HEK293T (cell line): Measurements from ENCODE around the gene NR3C2.
"Not testable (repeated sequence)": the region's sequence is repeated elsewhere in the genome, so short reads cannot be mapped to it uniquely, and the experiment has no call there.

Source experiments
- CTCF ChIA-PET: fragments of 350-600 bp; formaldehyde crosslinking; extraction: SDS; loops from one replicate; lab custom pipeline; 2021; ENCODE audit warnings: antibody characterized with exemption, inconsistent platforms; lab: Yijun Ruan, JAX
- POLR2A ChIA-PET: fragments of 350-600 bp; formaldehyde crosslinking; extraction: SDS; loops from one replicate; lab custom pipeline; 2020; ENCODE audit warnings: antibody characterized with exemption, inconsistent platforms; lab: Yijun Ruan, JAX
- DNase-seq: peaks from one replicate; pipeline ENCODE4 v3.0.0; 2012; ENCODE audit warnings: mixed read lengths; ENCODE audit errors: extremely low spot score
- ARNT ChIP-seq: fragments of 450-650 bp; IDR thresholded peaks from 2 replicates; pipeline ENCODE4 v1.6.1; 2017; ENCODE audit warnings: mild to moderate bottlenecking
- BHLHE40 ChIP-seq: fragments of 450-650 bp; IDR thresholded peaks from 2 replicates; pipeline ENCODE4 v1.6.1; 2016; ENCODE audit warnings: mild to moderate bottlenecking, moderate library complexity, borderline replicate concordance
- CTBP1 ChIP-seq: fragments of 450-650 bp; IDR thresholded peaks from 2 replicates; pipeline ENCODE4 v1.6.1; 2016; ENCODE audit warnings: borderline replicate concordance
- ELF4 ChIP-seq: fragments of 450-650 bp; IDR thresholded peaks from 2 replicates; pipeline ENCODE4 v1.6.1; 2017; ENCODE audit warnings: antibody characterized with exemption
- FOXA1 ChIP-seq: fragments of 450-650 bp; IDR thresholded peaks from 2 replicates; pipeline ENCODE4 v1.6.1; 2016; ENCODE audit warnings: mild to moderate bottlenecking
- FOXK2 ChIP-seq: fragments of 450-650 bp; IDR thresholded peaks from 2 replicates; pipeline ENCODE4 v1.6.1; 2016; ENCODE audit warnings: mild to moderate bottlenecking
- FOXM1 ChIP-seq: fragments of 450-650 bp; IDR thresholded peaks from 2 replicates; pipeline ENCODE4 v1.6.1; 2017; ENCODE audit warnings: mild to moderate bottlenecking, borderline replicate concordance
- HDGF ChIP-seq: fragments of 450-650 bp; IDR thresholded peaks from 2 replicates; pipeline ENCODE4 v1.6.1; 2017; ENCODE audit warnings: antibody characterized with exemption, borderline replicate concordance
- L3MBTL2 ChIP-seq: fragments of 450-650 bp; conservative IDR thresholded peaks from 2 replicates; pipeline ENCODE4 v1.6.1; 2016; ENCODE audit warnings: mild to moderate bottlenecking
- LEF1 ChIP-seq: fragments of 450-650 bp; IDR thresholded peaks from 2 replicates; pipeline ENCODE4 v1.6.1; 2017; ENCODE audit warnings: mild to moderate bottlenecking, borderline replicate concordance
- NFRKB ChIP-seq: fragments of 450-650 bp; IDR thresholded peaks from 2 replicates; pipeline ENCODE4 v1.6.1; 2016; ENCODE audit warnings: mild to moderate bottlenecking, moderate library complexity
- SP1 ChIP-seq: fragments of 450-650 bp; IDR thresholded peaks from 2 replicates; pipeline ENCODE4 v1.6.1; 2017
- SUZ12 ChIP-seq: fragments of 450-650 bp; IDR thresholded peaks from 2 replicates; pipeline ENCODE4 v1.6.1; 2016; ENCODE audit warnings: mild to moderate bottlenecking
- TARDBP ChIP-seq: fragments of 450-650 bp; IDR thresholded peaks from 2 replicates; pipeline ENCODE4 v1.6.1; 2016
- ZNF384 ChIP-seq: fragments of 450-650 bp; IDR thresholded peaks from 2 replicates; pipeline ENCODE4 v1.6.1; 2016
- TF ChIP-seq, protein P1 (sequence below): fragments of 450-650 bp; IDR thresholded peaks from 2 replicates; pipeline ENCODE4 v1.6.1; 2016

The NR3C2 gene

DNA sequence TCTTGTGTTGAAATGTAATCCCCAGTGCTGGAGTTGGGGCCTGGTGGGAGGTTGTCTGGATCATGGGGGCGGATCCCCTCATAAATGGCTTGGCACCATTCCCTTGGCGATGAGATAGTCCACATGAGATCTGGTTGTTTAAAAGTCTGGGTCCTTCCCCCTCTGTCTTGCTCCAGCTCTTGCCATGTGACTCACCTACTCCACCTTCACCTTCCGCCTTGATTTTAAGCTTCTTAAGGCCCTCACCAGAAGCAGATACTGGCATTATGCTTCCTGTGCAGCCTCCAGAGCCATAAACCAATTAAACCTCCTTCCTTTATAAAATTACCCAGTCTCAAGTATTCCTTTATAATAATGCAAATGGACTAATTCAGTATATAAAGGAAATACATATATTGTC is 111.5 kb downstream of the NR3C2 start:
- TF ChIP-seq TARDBP (no peak), ZNF384 (no peak), FOXM1 (no peak), LEF1 (no peak), NFRKB (no peak), FOXK2 (no peak), ARNT (no peak), ELF4 (no peak)
- TF ChIP-seq, protein P1, sequence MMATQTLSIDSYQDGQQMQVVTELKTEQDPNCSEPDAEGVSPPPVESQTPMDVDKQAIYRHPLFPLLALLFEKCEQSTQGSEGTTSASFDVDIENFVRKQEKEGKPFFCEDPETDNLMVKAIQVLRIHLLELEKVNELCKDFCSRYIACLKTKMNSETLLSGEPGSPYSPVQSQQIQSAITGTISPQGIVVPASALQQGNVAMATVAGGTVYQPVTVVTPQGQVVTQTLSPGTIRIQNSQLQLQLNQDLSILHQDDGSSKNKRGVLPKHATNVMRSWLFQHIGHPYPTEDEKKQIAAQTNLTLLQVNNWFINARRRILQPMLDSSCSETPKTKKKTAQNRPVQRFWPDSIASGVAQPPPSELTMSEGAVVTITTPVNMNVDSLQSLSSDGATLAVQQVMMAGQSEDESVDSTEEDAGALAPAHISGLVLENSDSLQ = no peak
- POLR2A ChIA-PET = no interaction called here
- DNase-seq = no peak
- CTCF ChIA-PET = no interaction called here

DNA sequence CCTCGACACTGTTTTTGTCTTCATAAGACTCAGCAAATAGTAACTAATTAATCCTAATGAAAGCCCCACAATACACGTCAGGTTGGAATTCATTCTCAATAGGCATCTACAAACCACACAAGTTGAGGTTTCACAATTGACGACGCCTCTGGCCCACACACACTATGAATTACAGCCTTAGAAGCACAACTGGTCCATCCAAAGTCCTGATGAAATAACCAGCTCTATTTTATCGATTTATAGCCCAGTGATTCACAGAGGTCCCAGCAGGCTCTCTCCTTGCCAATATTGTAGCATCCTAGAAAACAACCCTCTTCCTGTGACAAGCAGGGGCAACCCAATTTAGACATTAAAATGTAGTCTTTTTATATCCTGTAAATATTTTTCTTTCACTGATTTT is 112.1 kb downstream of the NR3C2 start:
- CTCF ChIA-PET = no interaction called here
- DNase-seq = no peak
- POLR2A ChIA-PET = no interaction called here
- TF ChIP-seq L3MBTL2 = no peak
- TF ChIP-seq FOXK2 = no peak
- no peak for TF ChIP-seq BHLHE40
- TF ChIP-seq, protein P1 = no peak
- no peak for TF ChIP-seq LEF1
- TF ChIP-seq FOXM1 = no peak
- TF ChIP-seq FOXA1 = no peak
- no peak for TF ChIP-seq ZNF384
- no peak for TF ChIP-seq TARDBP
- TF ChIP-seq HDGF = no peak

DNA sequence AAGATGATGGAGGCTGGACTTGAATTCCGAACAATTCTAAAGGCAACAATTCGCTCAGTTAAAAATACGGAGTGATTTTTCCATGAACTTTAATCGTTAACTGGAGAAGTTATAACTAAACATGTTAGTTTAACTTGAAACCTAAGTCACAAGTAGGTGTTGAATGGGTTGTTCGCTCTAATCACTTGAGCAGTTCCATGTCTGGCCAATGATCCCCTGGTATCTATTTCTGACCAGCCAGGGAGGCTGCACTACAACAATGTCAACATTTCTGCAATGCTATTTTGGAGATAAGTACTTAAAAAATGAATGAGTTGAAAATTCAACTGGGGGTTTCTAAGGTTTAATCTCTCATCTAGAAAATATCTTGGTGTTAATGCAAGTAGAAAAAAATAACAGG is 112.5 kb downstream of the NR3C2 start:
- DNase-seq = no peak
- no peak for TF ChIP-seq L3MBTL2
- TF ChIP-seq FOXA1 = no peak
- TF ChIP-seq HDGF = no peak
- no peak for TF ChIP-seq LEF1
- TF ChIP-seq, protein P1 = no peak
- TF ChIP-seq ELF4 = no peak
- no peak for TF ChIP-seq BHLHE40
- no peak for TF ChIP-seq SUZ12
- no peak for TF ChIP-seq FOXM1
- TF ChIP-seq ZNF384 = no peak
- TF ChIP-seq SP1 = no peak
- no peak for TF ChIP-seq NFRKB
- no peak for TF ChIP-seq ARNT
- TF ChIP-seq TARDBP = no peak
- TF ChIP-seq CTBP1 = no peak
- no peak for TF ChIP-seq FOXK2
- POLR2A ChIA-PET = no interaction called here
- CTCF ChIA-PET = no interaction called here

DNA sequence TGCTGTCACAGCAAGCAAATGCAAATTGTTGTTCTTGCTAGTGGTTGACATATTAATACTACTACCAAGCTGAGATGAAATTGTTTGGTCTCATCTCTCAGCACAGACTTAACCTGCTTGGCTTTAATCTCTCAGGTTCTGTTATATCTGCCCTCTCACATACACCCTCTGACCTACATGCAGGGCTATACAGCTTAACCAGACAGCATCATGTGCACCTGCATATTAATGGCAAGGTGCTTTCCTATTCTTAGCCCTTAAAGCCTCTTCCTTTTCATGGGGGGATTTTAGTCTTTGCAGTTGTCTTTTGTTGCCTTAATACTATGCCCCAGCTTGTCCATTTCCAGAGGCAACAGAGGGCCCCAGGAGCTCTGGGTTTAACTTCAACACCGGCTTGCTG is 114.5 kb downstream of the NR3C2 start:
- TF ChIP-seq HDGF = no peak
- TF ChIP-seq CTBP1 = no peak
- TF ChIP-seq SP1 = no peak
- no peak for TF ChIP-seq ELF4
- no peak for TF ChIP-seq BHLHE40
- TF ChIP-seq NFRKB = no peak
- TF ChIP-seq, protein P1 = no peak
- no peak for TF ChIP-seq FOXM1
- TF ChIP-seq FOXK2 = no peak
- TF ChIP-seq FOXA1 = no peak
- no peak for TF ChIP-seq ARNT
- TF ChIP-seq L3MBTL2 = no peak
- ChIA-PET CTCF (no interaction called here), POLR2A (no interaction called here)

GRCh38 chr4:148323316-148323715 is 118.9 kb downstream of the NR3C2 start:
- CTCF ChIA-PET, POLR2A ChIA-PET, DNase-seq: not testable (repeated sequence)

More for the DNA sequence above, 114.5 kb downstream of the NR3C2 start:
- no peak for DNase-seq

DNA sequence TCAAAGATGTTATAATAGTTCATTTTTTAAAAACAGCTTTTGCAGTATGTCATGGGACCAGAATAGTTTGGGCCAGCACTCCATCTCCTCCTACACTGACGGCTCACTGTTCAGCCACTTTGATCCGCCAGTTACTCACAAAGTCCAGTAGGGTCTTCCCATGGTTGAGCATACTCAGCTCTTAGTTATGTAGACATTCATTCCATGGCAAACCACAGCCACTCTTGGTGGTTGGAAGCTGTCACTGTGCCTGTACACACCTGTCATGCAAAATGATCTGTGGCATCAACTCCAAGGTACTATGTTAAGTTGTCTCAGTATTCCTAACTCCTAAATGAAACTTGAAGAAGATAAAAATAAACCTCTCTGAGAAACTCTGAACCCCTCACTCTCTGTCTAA is 127.2 kb downstream of the NR3C2 start:
- ChIA-PET POLR2A (no interaction called here), CTCF (interaction anchor here (1.1 kb wide), 1 partner anchor 21 kb away, joined by 3 read pairs; no protein-coding TSS in a partner anchor)
- DNase-seq = no peak
- no peak for TF ChIP-seq CTBP1

DNA sequence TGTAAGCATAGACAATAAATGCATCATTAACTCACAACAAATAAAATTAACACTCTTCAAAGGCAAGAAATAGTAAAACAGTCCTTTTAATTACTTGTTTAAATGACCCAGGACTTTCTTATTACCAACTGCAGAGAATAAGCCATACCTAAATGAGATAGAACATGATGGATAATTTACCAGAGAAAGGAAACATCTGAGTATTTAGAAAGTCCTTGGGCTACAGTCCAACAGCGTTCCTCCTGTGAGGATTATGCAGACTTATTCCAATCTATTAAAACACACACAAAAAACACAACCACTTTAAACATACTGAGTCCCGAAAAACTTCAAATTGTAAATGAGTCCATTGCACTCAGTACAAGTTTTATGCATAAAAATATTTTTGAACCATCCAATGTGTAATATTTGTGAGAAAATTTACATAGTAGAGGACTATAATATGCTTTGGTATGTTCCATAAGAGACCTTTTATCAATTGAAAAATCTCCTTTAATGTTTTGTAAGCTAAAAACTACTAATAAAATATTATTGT is 129.2 kb downstream of the NR3C2 start:
- TF ChIP-seq NFRKB = no peak
- DNase-seq = no peak
- ChIA-PET CTCF (no interaction called here), POLR2A (no interaction called here)
